SK-N-SH treated with all-trans-retinoic acid at 6 μM for 48 hours (cell line): Measurements from ENCODE around the gene MEIS1.

Source experiments
- ATAC-seq: fragments of 200-7000 bp; cut with Tn5 transposase; 3 replicates; pipeline ENCODE4 v1.9.1; 2020; ENCODE audit warnings: mild to moderate bottlenecking, moderate library complexity
- ARNTL ChIP-seq: fragments of 450-650 bp; formaldehyde crosslinking; IDR thresholded peaks from 2 replicates; pipeline ENCODE4 v1.5.0; 2020; ENCODE audit warnings: low read depth, mild to moderate bottlenecking, moderate library complexity, borderline replicate concordance
- BACH2 ChIP-seq: fragments of 250-450 bp; sonication (Bioruptor Pico); IDR thresholded peaks from 2 replicates; pipeline ENCODE4 v1.9.0; 2021; ENCODE audit warnings: mild to moderate bottlenecking, borderline replicate concordance
- CSDC2 ChIP-seq: fragments of 250-450 bp; sonication (Bioruptor Pico); IDR thresholded peaks from 2 replicates; pipeline ENCODE4 v1.5.0; 2020; ENCODE audit warnings: mild to moderate bottlenecking, moderate library complexity
- ESRRG ChIP-seq: fragments of 250-450 bp; sonication (Bioruptor Pico); IDR thresholded peaks from 2 replicates; pipeline ENCODE4 v1.6.1; 2021; ENCODE audit warnings: mild to moderate bottlenecking
- GLIS3 ChIP-seq: fragments of 250-450 bp; sonication (Bioruptor Pico); IDR thresholded peaks from 2 replicates; pipeline ENCODE4 v1.5.0; 2020; ENCODE audit warnings: mild to moderate bottlenecking, moderate library complexity
- ISL1 ChIP-seq: fragments of 250-450 bp; sonication (Bioruptor Pico); IDR thresholded peaks from 2 replicates; pipeline ENCODE4 v2.1.2; 2022; ENCODE audit warnings: mild to moderate bottlenecking, moderate library complexity
- OSR1 ChIP-seq: fragments of 250-450 bp; sonication (Bioruptor Pico); IDR thresholded peaks from 2 replicates; pipeline ENCODE4 v1.8.0; 2022; ENCODE audit warnings: moderate library complexity, mild to moderate bottlenecking, inconsistent platforms
- RARB ChIP-seq: fragments of 250-450 bp; sonication (Bioruptor Pico); IDR thresholded peaks from 2 replicates; pipeline ENCODE4 v1.8.0; 2021; ENCODE audit warnings: mild to moderate bottlenecking, moderate library complexity
- TCF4 ChIP-seq: fragments of 250-450 bp; sonication (Bioruptor Pico); IDR thresholded peaks from 2 replicates; pipeline ENCODE4 v1.8.0; 2021; ENCODE audit warnings: mild to moderate bottlenecking, moderate library complexity, borderline replicate concordance
- TOX ChIP-seq: fragments of 250-450 bp; sonication (Bioruptor Pico); IDR thresholded peaks from 2 replicates; pipeline ENCODE4 v1.8.0; 2021; ENCODE audit warnings: mild to moderate bottlenecking, moderate library complexity, borderline replicate concordance
- ZC3H10 ChIP-seq: fragments of 250-450 bp; sonication (Bioruptor Pico); IDR thresholded peaks from 2 replicates; pipeline ENCODE4 v1.5.1; 2021; ENCODE audit warnings: mild to moderate bottlenecking, moderate library complexity
- ZFP3 ChIP-seq: fragments of 250-450 bp; sonication (Bioruptor Pico); IDR thresholded peaks from 2 replicates; pipeline ENCODE4 v1.5.0; 2020; ENCODE audit warnings: mild to moderate bottlenecking, moderate library complexity
- ZFP30 ChIP-seq: fragments of 450-650 bp; formaldehyde crosslinking; IDR thresholded peaks from 2 replicates; pipeline ENCODE4 v1.5.0; 2022; ENCODE audit warnings: mild to moderate bottlenecking, moderate library complexity
- ZNF565 ChIP-seq: fragments of 450-650 bp; formaldehyde crosslinking; conservative IDR thresholded peaks from 2 replicates; pipeline ENCODE4 v1.5.0; 2020; ENCODE audit warnings: low read depth, mild to moderate bottlenecking, moderate library complexity
- ZNF70 ChIP-seq: fragments of 450-650 bp; formaldehyde crosslinking; IDR thresholded peaks from 2 replicates; pipeline ENCODE4 v1.5.0; 2020; ENCODE audit warnings: mild to moderate bottlenecking, moderate library complexity
- ZNF8 ChIP-seq: fragments of 450-650 bp; formaldehyde crosslinking; IDR thresholded peaks from 2 replicates; pipeline ENCODE4 v1.5.0; 2020; ENCODE audit warnings: mild to moderate bottlenecking, moderate library complexity
- TF ChIP-seq, protein P1 (sequence below): fragments of 250-450 bp; sonication (Bioruptor Pico); IDR thresholded peaks from 2 replicates; pipeline ENCODE4 v1.5.1; 2020; ENCODE audit warnings: low read depth, mild to moderate bottlenecking, moderate library complexity
- TF ChIP-seq, protein P2 (sequence below): fragments of 250-450 bp; sonication (Bioruptor Pico); IDR thresholded peaks from 2 replicates; pipeline ENCODE4 v1.8.0; 2021; ENCODE audit warnings: low read depth, mild to moderate bottlenecking, moderate library complexity, borderline replicate concordance
- TF ChIP-seq, protein P3 (sequence below): fragments of 250-450 bp; sonication (Bioruptor Pico); IDR thresholded peaks from 2 replicates; pipeline ENCODE4 v1.8.0; 2020; ENCODE audit warnings: mild to moderate bottlenecking, moderate library complexity, borderline replicate concordance
- TF ChIP-seq, protein P4 (sequence below): fragments of 250-450 bp; sonication (Bioruptor Pico); IDR thresholded peaks from 2 replicates; pipeline ENCODE4 v1.5.0; 2020; ENCODE audit warnings: mild to moderate bottlenecking, moderate library complexity
- TF ChIP-seq, protein P5 (sequence below): fragments of 250-450 bp; sonication (Bioruptor Pico); IDR thresholded peaks from 2 replicates; pipeline ENCODE4 v1.5.1; 2021; ENCODE audit warnings: mild to moderate bottlenecking, moderate library complexity

MEIS1 gene

DNA sequence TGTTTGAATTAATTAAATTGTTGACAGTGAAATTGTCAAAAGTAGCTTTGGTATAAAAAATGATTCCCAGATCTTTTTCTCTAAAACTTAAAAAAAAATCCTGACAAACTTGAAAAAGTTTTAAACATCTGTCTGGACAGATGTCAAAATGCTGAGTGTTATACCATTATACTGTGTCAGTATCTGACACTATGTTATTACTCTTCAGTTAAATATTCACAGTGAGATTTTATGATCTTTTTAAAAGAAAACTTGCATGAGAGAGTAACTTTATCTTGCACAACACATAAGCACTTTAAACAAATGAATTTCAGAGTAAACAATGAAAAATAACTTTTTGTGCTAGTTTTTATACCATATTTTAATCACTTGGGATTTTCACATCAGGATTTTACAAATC is 167.4 kb downstream of the MEIS1 start:
- ATAC-seq, result no peak
- no peak for TF ChIP-seq BACH2 (CRISPR knock-in tag)
- TF ChIP-seq GLIS3 (CRISPR knock-in tag), result no peak
- TF ChIP-seq, protein P1, sequence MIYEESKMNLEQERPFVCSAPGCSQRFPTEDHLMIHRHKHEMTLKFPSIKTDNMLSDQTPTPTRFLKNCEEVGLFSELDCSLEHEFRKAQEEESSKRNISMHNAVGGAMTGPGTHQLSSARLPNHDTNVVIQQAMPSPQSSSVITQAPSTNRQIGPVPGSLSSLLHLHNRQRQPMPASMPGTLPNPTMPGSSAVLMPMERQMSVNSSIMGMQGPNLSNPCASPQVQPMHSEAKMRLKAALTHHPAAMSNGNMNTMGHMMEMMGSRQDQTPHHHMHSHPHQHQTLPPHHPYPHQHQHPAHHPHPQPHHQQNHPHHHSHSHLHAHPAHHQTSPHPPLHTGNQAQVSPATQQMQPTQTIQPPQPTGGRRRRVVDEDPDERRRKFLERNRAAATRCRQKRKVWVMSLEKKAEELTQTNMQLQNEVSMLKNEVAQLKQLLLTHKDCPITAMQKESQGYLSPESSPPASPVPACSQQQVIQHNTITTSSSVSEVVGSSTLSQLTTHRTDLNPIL (CRISPR knock-in tag), result no peak
- TF ChIP-seq, protein P2, sequence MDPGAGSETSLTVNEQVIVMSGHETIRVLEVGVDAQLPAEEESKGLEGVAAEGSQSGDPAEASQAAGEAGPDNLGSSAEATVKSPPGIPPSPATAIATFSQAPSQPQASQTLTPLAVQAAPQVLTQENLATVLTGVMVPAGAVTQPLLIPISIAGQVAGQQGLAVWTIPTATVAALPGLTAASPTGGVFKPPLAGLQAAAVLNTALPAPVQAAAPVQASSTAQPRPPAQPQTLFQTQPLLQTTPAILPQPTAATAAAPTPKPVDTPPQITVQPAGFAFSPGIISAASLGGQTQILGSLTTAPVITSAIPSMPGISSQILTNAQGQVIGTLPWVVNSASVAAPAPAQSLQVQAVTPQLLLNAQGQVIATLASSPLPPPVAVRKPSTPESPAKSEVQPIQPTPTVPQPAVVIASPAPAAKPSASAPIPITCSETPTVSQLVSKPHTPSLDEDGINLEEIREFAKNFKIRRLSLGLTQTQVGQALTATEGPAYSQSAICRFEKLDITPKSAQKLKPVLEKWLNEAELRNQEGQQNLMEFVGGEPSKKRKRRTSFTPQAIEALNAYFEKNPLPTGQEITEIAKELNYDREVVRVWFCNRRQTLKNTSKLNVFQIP (CRISPR knock-in tag), result no peak
- TF ChIP-seq RARB (CRISPR knock-in tag), result no peak
- no peak for TF ChIP-seq ZFP3 (CRISPR knock-in tag)
- TF ChIP-seq, protein P3, sequence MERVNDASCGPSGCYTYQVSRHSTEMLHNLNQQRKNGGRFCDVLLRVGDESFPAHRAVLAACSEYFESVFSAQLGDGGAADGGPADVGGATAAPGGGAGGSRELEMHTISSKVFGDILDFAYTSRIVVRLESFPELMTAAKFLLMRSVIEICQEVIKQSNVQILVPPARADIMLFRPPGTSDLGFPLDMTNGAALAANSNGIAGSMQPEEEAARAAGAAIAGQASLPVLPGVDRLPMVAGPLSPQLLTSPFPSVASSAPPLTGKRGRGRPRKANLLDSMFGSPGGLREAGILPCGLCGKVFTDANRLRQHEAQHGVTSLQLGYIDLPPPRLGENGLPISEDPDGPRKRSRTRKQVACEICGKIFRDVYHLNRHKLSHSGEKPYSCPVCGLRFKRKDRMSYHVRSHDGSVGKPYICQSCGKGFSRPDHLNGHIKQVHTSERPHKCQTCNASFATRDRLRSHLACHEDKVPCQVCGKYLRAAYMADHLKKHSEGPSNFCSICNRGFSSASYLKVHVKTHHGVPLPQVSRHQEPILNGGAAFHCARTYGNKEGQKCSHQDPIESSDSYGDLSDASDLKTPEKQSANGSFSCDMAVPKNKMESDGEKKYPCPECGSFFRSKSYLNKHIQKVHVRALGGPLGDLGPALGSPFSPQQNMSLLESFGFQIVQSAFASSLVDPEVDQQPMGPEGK (CRISPR knock-in tag), result no peak
- TF ChIP-seq ZFP30 (CRISPR knock-in tag), result no peak
- TF ChIP-seq OSR1 (CRISPR knock-in tag), result no peak
- no peak for TF ChIP-seq ESRRG (CRISPR knock-in tag)
- TF ChIP-seq ARNTL, result no peak
- TF ChIP-seq CSDC2 (CRISPR knock-in tag), result no peak

DNA sequence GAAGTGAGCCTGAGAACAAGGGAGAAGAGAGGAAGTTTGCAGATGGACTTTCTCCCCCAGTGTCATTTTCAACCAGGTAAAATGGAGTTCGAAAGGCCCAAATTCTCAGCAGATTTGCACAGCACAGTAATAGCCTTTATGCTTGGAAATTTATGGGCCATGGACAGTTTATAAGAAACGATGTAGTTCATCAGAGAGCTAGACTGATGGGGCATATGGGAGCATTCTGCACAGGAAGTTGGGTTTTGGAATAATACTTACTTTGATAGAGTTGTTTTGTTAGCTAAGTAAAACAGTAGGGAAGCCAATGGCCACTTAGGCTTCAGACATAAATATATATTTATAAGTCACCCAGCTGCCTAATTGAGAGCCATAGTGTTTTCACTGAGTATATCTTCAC is 169.4 kb downstream of the MEIS1 start:
- no peak for ATAC-seq
- TF ChIP-seq, protein P3 (CRISPR knock-in tag), result no peak
- no peak for TF ChIP-seq ISL1 (CRISPR knock-in tag)
- TF ChIP-seq OSR1 (CRISPR knock-in tag), result no peak
- no peak for TF ChIP-seq ZNF70 (CRISPR knock-in tag)
- TF ChIP-seq, protein P2 (CRISPR knock-in tag), result no peak
- TF ChIP-seq, protein P4, sequence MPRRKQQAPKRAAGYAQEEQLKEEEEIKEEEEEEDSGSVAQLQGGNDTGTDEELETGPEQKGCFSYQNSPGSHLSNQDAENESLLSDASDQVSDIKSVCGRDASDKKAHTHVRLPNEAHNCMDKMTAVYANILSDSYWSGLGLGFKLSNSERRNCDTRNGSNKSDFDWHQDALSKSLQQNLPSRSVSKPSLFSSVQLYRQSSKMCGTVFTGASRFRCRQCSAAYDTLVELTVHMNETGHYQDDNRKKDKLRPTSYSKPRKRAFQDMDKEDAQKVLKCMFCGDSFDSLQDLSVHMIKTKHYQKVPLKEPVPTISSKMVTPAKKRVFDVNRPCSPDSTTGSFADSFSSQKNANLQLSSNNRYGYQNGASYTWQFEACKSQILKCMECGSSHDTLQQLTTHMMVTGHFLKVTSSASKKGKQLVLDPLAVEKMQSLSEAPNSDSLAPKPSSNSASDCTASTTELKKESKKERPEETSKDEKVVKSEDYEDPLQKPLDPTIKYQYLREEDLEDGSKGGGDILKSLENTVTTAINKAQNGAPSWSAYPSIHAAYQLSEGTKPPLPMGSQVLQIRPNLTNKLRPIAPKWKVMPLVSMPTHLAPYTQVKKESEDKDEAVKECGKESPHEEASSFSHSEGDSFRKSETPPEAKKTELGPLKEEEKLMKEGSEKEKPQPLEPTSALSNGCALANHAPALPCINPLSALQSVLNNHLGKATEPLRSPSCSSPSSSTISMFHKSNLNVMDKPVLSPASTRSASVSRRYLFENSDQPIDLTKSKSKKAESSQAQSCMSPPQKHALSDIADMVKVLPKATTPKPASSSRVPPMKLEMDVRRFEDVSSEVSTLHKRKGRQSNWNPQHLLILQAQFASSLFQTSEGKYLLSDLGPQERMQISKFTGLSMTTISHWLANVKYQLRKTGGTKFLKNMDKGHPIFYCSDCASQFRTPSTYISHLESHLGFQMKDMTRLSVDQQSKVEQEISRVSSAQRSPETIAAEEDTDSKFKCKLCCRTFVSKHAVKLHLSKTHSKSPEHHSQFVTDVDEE (CRISPR knock-in tag), result no peak
- no peak for TF ChIP-seq ZNF565 (CRISPR knock-in tag)
- no peak for TF ChIP-seq ARNTL
- no peak for TF ChIP-seq TOX (CRISPR knock-in tag)
- no peak for TF ChIP-seq ZFP30 (CRISPR knock-in tag)
- no peak for TF ChIP-seq ZFP3 (CRISPR knock-in tag)
- TF ChIP-seq, protein P5, sequence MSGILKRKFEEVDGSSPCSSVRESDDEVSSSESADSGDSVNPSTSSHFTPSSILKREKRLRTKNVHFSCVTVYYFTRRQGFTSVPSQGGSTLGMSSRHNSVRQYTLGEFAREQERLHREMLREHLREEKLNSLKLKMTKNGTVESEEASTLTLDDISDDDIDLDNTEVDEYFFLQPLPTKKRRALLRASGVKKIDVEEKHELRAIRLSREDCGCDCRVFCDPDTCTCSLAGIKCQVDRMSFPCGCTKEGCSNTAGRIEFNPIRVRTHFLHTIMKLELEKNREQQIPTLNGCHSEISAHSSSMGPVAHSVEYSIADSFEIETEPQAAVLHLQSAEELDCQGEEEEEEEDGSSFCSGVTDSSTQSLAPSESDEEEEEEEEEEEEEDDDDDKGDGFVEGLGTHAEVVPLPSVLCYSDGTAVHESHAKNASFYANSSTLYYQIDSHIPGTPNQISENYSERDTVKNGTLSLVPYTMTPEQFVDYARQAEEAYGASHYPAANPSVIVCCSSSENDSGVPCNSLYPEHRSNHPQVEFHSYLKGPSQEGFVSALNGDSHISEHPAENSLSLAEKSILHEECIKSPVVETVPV (CRISPR knock-in tag), result no peak
- no peak for TF ChIP-seq TCF4
- TF ChIP-seq ZNF8 (CRISPR knock-in tag), result no peak
- no peak for TF ChIP-seq ZC3H10 (CRISPR knock-in tag)
- no peak for TF ChIP-seq ESRRG (CRISPR knock-in tag)
- no peak for TF ChIP-seq BACH2 (CRISPR knock-in tag)
- TF ChIP-seq CSDC2 (CRISPR knock-in tag), result no peak
